Skin of body (tissue), 2 donors: ENCODE results near the gene DDX42. TPM values are rescaled to one million over a fixed set of nuclear protein-coding genes. Genes with fewer than 3 reads are reported as not detected.

ENCODE experiments used
- DNase-seq: peaks from one replicate; lab custom pipeline; 2025; lab: John Stamatoyannopoulos, UW
- total RNA-seq: library from RNA; depleted of rRNA; stranded (reverse); fragments of >200 nt; gene quantifications from one replicate; pipeline ENCODE4 v1.2.3, GENCODE V29; 2014

Gene DDX42
- total RNA-seq, 1 donor from 2014 or later = 124 TPM

DNA sequence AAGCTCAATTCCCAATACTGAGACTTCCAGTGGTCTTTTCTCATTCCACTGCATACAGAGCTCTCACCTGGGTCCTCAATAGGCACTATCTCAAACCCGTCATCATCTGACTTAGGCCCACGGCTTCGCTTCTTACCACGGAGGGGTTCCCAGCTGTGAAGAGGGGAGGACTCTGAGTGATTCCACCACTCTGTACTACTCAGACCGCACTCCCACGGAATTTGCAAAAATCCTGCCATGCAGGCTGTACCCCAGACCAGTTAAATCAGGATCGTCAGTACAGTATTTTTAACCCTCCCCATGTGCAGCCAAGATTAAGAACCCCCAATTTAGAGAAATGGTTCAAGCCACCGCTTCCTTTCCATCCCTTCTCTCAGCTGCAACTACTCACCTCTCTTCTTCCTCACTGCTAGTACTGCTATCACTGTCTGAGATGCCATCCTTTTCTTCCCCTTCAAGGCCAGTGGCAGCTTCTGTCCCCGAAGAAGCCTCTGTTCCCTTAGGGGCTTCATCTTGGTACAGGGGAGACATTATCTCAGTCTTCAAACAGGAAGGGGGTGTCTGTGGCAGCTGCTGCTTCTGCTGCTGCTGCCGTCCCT lies 47.1 kb downstream of the DDX42 start:
- no peak for DNase-seq

DNA sequence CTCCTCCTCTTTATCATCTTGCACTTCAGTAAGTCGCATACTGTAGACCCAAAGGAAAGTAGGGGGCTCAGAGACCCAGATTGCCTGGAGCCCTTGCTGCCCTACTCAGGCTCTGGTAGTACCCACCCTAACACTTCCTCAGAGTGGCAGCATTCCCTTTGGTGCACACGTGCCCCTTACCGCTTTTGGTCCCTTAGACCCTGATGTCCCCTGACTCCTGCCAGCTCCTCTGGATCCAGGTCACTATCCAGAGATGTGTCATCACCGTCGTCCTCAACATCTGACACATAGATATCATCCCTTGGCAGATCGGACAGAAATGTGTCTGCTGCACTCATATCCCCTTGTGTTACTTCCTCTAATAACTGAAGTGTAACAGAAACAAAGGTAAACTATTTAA lies 47.8 kb downstream of the DDX42 start:
- no peak for DNase-seq

DNA sequence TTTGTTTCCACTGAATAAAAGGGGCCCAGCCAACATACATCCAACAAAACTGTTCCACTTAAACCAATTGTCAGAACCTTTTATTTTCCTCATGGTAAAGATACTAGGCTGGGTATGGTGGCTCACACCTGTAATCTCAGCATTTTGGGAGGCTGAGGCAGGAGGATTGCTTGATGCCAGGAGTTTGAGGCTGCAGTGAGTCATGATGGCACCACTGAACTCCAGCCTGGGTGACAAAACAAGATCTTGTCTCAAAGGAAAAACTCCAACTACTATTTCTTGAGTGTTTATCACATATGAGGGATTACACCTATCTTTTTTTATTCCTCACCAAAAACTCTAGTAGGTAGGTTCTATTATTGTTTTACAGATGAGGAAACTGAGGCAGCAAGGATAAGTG lies 48.6 kb downstream of the DDX42 start:
- DNase-seq = no peak

DNA sequence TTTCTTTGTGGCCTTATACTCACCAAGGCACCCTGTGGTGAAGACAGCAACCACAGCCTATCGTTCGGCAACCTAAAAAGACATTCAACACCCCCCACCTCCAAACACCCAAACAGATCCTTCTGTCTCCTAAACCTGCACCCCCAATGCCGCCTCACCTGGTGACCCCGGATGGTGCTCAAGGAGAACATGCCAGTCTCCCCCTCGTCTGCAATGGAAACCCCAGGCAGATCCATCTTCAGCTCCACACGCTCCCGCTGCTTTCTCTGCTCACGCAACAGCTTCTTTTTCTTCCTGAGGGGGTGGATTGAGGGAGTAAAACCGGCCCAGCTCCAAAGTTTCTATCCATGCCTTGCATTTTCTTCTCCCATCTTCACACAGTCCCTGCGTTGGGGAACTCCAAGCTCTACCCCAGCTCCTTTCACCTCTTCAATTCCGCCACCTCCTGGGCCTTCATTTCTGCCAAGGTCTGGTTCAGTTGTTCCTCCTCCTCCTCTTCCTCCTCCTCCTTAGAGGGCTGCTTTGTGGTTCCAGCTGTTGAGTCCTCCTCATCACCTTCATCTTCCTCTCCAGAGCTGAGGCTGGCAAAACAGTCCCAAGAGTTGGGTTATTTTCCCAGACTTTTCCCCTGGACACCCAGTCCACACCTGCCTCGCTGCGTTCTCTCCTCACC lies 49.8 kb downstream of the DDX42 start:
- DNase-seq = no peak

DNA sequence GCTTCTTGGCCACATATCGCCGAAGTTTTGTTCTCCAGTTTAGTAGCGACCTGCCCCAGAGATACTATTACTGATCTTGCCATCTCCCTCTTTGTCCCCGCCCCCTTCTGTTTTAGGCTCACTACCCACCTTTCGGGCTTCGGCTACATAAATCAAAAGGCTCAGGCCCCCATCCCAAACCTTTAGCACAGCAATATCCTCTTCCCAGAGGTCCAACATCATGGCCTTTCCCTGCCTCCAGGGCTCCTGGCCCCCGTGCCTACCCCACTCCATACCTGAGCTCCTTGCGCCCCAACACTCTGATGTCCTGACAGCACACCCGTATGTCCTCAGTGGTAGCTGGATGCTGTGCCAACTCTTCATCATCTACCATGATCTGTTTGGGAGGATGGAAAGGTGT lies 50.4 kb downstream of the DDX42 start:
- DNase-seq = no peak

DNA sequence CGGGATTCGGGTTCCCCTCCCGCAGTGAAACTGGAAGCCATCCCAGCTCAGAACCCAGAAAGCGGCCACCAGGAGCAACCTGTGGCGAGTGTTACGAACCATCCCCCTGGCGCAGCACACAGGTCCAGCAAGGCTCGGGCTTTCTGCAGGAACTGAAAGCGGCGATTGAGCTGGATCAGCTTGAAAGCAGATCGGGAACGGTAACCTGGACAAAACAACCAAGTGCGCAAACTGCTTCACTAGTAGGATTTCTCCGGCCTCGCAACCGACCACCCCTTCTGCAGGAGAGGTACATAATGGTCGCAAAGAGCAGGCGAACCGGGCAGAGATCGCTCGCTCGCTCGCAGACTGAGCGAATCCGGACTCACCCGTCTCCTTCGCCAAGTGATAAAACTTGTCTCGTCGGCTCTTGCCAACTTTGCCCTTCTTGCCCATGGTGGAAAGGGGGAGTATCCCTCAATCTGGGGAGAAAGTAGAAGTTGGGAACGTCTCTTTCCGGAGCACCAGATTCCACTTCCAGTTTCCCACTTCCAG lies 52.6 kb downstream of the DDX42 start:
- no peak for DNase-seq

DNA sequence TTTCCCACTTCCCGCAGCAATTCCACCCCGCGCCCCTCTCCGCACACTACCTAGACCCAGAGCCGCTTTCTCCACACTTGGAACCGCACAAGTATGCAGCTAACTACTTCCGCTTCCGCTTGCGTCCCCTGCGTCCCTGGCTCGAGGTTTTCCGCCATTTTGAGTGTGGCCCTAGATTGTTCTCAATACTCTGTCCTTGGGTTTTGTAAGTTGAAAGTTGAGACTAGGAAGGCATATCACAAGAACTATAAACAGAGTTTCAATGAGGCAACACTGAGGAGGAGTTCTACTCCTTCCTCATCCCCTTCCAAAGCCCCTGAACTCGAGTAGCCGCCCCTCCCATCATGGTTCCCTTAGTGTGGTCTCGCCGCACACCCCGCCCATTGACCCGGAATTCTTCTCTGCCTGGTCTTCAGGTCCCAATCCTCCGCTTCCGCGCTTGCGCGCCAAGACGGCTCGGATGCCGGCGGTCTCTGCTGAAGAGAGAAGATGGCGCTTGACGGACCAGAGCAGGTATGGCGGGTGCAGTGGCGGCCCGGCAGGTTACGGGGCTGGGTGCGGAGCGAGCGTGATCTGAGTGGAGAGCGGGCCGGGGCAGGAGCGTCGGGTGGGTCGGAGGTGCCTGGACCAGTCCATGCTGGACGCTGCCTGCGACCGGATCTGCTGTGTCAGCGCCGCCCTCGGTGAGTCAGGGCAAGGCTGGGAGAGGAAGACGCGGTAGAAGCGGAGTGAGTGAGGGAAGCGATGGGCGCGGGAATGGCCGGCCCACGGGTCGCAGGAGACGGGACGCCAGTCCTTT lies 53.2 kb downstream of the DDX42 start, which contains the start of the genes FTSJ3 and PSMC5:
TSS of gene FTSJ3 (minus strand) at position 662 of the 799 bp plus-strand sequence. CDS start 761 bp downstream, outside the sequence.
TSS of gene PSMC5 (plus strand) at position 430 of the 799 bp plus-strand sequence. CDS start at position 490, 60 bp downstream.
- DNase-seq = peak; percentile 98

DNA sequence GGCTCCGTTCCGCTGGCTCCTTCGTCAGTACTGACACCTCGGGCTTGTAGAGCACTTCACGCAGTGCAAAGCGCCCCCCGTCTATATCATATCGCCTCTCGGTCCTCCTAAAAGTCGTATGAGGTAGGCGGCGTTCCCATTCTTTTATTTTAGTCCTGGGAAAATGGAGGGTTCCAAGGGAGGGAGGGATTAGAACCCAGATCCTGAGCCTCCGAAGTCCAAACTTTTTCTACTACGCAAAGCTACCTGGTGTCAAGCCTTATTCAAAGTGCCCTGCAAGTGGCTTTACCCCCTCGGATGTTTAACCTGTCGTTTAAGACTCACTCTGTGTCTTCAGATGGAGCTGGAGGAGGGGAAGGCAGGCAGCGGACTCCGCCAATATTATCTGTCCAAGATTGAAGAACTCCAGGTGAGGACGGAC lies 53.8 kb downstream of the DDX42 start:
- DNase-seq = no peak

DNA sequence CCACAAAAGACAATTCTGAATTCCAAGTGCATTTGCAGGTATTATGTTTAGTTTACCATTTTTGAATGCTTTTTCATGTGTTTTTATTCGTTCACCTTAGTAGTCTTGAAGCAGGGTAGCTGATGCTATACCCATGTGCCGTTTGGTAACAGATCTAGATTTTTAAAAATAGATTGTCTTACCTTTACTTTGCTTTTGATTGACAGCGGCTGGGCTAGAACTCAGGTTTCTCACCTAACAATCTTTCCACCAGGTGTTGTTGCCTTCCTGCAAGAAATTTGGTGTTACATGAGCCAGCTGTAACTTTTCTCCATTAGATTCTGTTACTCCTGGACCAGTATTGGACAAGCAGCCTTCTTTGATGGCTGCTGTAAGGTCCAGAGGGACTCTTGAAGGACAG lies 55.0 kb downstream of the DDX42 start:
- no peak for DNase-seq

DNA sequence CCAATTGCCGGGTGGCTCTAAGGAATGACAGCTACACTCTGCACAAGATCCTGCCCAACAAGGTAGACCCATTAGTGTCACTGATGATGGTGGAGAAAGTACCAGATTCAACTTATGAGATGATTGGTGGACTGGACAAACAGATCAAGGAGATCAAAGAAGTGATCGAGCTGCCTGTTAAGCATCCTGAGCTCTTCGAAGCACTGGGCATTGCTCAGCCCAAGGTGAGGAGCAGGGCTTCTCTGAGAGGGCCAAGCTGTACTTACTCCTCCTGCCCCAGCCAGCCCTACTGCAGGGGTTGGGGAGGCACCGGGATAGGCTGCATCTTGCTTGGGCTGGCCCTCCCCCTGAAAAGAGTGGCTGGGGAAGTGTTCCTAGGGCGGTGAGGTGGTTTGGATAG lies 56.3 kb downstream of the DDX42 start:
- DNase-seq = no peak

DNA sequence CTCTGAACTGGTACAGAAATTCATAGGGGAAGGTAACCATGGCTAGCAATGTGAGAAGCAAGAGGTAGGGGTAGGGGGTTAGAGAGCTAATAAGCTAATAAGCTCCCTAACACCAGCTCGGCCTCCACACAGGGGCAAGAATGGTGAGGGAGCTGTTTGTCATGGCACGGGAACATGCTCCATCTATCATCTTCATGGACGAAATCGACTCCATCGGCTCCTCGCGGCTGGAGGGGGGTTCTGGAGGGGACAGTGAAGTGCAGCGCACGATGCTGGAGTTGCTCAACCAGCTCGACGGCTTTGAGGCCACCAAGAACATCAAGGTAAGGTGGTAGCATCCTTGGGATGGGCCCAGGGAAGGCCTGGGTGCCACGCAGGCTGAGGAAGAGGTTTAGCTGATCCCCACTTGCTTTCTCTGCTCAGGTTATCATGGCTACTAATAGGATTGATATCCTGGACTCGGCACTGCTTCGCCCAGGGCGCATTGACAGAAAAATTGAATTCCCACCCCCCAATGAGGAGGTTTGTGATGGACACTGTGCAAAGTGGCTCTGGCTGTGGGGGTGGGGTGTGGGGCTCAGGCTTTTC lies 57.0 kb downstream of the DDX42 start:
- DNase-seq = no peak

DNA sequence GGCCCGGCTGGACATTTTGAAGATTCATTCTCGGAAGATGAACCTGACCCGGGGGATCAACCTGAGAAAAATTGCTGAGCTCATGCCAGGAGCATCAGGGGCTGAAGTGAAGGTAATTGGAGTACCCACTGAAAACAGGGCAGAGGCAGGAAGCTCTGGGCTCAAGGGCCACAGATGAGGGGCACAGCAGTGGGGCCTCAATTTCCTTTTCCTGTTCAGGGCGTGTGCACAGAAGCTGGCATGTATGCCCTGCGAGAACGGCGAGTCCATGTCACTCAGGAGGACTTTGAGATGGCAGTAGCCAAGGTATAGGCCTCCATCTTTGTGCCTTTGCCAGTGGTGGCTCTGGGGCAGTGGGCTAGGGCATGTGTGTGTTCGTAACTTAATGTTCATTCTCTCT lies 57.5 kb downstream of the DDX42 start:
- DNase-seq = no peak

DNA sequence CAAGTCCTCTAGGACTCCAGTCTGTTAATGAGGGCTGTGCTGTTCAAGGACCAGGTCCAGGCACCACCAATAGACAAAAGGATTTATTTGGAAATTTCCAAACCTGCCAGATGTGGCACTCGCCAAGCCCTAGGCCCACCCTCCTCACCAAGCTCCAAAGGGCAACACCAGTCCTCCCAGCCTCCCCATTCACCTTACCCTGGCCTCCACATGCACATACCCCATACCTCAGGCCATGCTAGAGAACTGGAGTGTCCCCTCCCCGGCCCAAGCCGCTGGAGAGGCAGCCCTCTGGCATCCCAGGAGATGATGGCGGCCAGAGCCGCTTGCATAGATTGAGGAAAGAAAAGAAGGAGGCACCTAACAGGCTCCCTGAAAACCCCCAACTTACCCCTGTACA lies 58.0 kb downstream of the DDX42 start:
- no peak for DNase-seq

DNA sequence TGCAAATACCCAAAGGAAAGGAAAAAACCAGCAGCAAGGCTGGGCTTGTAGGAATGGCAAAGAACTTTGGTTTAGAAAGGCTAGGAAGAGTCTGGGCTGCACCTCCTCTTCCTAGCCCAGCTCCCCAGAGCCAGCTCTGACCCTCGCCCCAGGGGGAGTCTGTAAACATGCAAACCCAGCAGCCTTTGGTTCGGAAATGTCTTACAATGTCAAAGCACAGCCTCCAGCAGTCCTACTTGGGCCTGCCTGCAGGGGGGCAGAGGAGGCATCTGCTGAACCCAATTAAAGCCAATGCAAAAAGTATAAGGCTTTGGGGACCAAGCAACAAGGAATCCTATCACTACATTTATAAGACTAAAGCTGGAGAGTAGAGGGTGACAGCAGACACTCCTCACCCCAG lies 58.5 kb downstream of the DDX42 start:
- no peak for DNase-seq

DNA sequence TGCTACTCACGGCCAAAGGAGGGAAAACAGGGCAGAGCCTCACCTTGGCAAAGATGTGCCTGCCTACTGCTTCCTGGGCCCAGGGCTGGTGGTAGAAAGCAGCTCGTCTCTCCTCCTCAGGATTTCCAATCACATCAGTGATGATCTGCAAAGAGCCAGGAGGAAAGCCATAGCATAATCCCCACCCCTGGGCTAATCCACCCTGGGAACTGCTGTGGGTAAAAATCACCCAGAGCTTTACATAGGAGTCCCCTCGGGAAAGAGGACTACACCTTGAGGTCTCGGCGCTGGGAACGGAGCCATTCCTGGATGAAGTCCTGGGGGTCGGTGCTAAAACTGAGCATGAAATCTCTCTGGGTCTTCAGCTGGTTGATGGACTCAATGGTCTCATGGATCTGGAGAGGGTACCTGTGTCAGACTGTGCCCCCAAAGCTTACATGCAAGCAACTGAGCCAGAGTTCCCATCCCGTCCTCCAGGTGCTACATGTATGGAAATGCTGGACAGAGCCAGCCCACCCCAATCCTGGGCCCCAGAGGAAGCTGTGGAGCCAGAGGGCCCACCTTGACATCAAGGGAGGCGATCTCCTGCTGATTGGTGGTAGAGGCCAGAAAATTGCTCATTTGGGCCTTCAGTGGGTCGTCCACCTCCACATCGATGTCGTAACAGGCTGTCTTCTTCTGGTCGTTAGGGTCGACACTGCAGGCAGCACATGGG lies 59.2 kb downstream of the DDX42 start:
- no peak for DNase-seq

DNA sequence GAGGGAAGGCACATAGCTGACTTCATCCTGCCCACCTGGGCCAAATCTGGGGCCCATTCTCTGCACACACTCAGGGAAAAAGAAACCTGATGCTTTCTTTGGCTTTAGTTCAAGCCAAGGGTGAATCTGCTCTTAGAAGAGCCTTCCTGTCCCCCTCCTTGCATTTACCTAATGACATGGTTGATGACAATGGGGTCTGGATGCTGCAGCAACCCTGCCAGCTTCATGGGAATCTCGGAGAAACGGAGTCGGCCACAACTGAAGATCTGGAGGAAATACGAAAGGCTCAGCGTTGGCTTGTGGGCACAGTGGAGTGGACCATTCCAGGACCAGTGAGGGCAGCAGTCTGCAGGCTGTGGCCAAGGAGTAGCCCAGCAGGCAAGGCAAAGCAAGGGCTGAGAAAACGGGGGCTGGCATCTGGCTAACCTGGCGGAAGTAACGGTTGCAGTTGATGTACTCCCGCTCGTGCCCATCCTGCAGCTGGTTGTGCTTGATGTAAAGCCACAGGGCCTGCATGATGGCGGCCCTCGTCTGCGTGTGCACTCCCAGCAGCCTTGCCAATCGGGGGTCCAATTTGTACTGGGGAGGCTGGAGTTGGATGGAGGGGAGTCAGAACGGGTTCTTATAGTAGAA lies 59.9 kb downstream of the DDX42 start:
- DNase-seq = no peak

DNA sequence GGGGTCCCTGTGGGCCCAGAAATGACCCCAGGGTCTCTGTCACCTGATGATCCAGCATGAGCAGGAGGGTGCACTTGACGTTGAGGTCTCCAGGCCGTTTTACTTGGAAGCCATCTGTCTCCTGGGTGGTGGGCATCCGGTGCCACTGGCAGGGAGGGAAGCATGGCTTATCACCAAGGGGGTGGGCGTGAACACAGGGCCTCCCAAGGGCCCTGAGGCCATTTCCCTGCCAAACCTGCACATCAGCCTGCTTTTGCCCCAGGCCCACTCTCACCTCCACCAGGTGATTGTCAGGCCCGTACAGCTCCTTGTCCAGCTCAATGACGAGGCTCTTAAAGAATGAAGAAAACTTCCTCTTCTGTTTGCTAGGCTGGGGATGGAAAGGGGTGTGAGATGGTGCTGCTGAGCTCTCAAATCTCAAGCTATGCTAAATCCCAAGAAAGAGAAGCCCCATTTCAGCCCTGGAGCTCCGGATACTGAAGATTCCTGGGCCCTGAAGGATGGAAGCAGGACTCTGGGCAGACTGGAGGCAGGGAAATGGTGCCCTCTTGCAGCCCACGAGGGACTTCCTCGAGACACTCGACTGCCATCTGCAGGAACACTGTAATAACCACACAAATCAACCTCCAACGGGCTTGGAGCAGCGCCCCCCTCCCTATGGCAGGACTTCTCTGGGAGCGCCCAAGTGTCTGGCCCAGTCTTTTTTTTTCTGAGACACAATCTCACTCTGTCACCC lies 60.6 kb downstream of the DDX42 start:
- DNase-seq = no peak

DNA sequence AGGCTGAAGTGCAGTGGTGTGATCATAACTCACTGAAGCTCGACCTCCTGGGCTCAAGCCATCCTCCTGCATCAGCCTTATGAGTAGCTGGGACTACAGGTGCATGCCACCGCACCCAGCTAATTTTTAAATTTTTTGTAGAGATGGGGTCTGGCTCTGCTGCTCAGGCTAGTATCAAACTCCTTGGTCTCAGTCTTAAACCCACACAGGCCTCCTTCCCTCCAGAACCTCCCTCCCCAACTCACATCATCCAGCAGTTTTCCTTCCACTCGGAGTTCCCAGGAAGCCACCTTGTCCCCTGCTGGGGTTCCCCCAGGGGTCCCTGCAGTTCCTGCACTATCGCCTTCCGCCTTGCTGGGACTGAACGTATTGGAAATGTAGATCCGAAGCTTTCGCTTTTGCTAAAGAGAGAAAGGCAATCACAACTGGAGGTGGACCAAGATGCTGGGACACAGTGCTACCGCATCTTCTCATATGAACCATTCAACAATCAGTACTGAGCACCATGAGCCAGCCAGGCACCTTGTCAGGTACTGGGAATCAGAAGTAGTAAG lies 61.3 kb downstream of the DDX42 start:
- no peak for DNase-seq

DNA sequence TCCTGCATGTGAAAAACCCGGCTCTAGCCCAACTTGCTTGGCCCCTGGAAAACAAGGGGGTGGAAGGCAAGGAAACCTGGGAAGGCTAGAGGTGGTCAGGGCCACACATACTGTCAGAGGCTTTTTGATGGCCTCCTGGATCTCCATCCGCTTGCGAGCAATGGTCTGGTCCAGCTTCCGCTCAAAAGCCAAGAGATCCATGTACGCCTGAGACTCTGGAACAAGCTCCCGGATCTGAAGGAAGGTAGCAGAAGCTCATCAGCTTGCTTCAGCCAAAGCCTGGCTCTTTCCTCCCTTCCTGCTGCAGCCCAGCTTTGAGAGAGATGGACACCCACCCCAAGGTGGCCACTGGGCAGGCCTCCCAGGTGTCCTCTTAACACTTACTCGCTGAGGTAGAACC lies 62.8 kb downstream of the DDX42 start:
- DNase-seq = no peak

DNA sequence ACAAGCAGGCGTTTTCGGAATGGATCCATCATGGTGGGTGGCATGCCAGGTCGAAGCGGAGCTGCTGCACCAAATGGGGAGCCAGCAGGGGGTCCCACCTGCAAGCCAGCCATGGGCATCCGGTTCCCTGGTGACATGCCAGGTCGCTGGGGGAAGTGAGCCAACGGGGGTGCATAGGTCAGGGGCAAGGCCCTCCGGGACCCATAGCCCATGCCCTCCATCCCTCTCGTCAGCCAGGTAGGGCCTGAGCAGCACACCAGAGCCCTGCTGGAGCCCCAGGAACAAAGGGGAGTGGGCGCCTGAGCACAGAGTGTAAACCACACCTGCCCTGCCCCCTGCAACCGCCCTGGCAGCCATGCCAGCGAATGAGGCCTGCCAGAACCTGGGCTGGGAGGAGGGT lies 63.5 kb downstream of the DDX42 start:
- DNase-seq = no peak
